ENCODE data around the gene TRAF3.
"Not testable (repeated sequence)": the region's sequence is repeated elsewhere in the genome, so short reads cannot be mapped to it uniquely, and the experiment has no call there.

The TRAF3 gene

GRCh38 chr14:102866982-102867761 lies 89.9 kb downstream of the TRAF3 start:
- no peak for DNase-seq (ENCODE audit: low spot score)

- DNase-seq (ENCODE audit: low spot score): no peak
Measured at GRCh38 chr14:102867826-102868580, 90.8 kb downstream of the TRAF3 start.

GRCh38 chr14:102868956-102869547 lies 91.8 kb downstream of the TRAF3 start:
- DNase-seq (ENCODE audit: low spot score): no peak

GRCh38 chr14:102870246-102870645 lies 93.0 kb downstream of the TRAF3 start:
- no peak for DNase-seq (ENCODE audit: low spot score)

GRCh38 chr14:102870994-102871831 lies 94.0 kb downstream of the TRAF3 start:
- DNase-seq (ENCODE audit: low spot score): peak; percentile 15

GRCh38 chr14:102872020-102872419 lies 94.8 kb downstream of the TRAF3 start:
- no peak for DNase-seq (ENCODE audit: low spot score)

GRCh38 chr14:102873131-102873530 lies 95.9 kb downstream of the TRAF3 start:
- DNase-seq (ENCODE audit: low spot score): no peak

- no peak for DNase-seq (ENCODE audit: low spot score)
Measured at GRCh38 chr14:102873546-102874061, 96.4 kb downstream of the TRAF3 start.

- no peak for DNase-seq (ENCODE audit: low spot score)
Measured at GRCh38 chr14:102875652-102876051, 98.4 kb downstream of the TRAF3 start.

- not testable (repeated sequence) for DNase-seq (ENCODE audit: low spot score)
Measured at GRCh38 chr14:102877511-102877910, 100.3 kb downstream of the TRAF3 start.

GRCh38 chr14:102878174-102878969 lies 101.1 kb downstream of the TRAF3 start:
- DNase-seq (ENCODE audit: low spot score): no peak

- DNase-seq (ENCODE audit: low spot score): no peak
Measured at GRCh38 chr14:102878970-102879460, 101.8 kb downstream of the TRAF3 start.

- no peak for DNase-seq (ENCODE audit: low spot score)
Measured at GRCh38 chr14:102882226-102882906, 105.1 kb downstream of the TRAF3 start.

GRCh38 chr14:102883089-102883541 lies 105.9 kb downstream of the TRAF3 start:
- peak; percentile 73 for DNase-seq (ENCODE audit: low spot score)

- DNase-seq (ENCODE audit: low spot score): no peak
Measured at GRCh38 chr14:102883554-102883953, 106.3 kb downstream of the TRAF3 start.

GRCh38 chr14:102885737-102886447 lies 108.6 kb downstream of the TRAF3 start:
- no peak for DNase-seq (ENCODE audit: low spot score)

- DNase-seq (ENCODE audit: low spot score): no peak
Measured at GRCh38 chr14:102888748-102889147, 111.5 kb downstream of the TRAF3 start.

GRCh38 chr14:102889615-102890014 lies 112.4 kb downstream of the TRAF3 start:
- no peak for DNase-seq (ENCODE audit: low spot score)

- DNase-seq (ENCODE audit: low spot score): no peak
Measured at GRCh38 chr14:102891111-102891510, 113.9 kb downstream of the TRAF3 start.

Data from activated CD4-positive, alpha-beta T cell treated with anti-CD3 and anti-CD28 coated beads, Interleukin-2, Interleukin-4, amounts not matched to agents 100 ng/mL and 50 ng/mL, durations not matched to agents 16 hours and 8 hours (primary cell).